HG02981 (cell line): Measurements from ENCODE around the gene P2RY2.
"Not testable (repeated sequence)": the region's sequence is repeated elsewhere in the genome, so short reads cannot be mapped to it uniquely, and the experiment has no call there.

ENCODE experiments used
- ATAC-seq: cut with Tn5 transposase; IDR thresholded peaks from one replicate; pipeline ENCODE4 v1.9.1; 2021; ENCODE audit warnings: mild to moderate bottlenecking, moderate library complexity; ENCODE audit not compliant: unreplicated experiment

Gene P2RY2

GRCh38 chr11:73187854-73188253 is 30.2 kb upstream of the P2RY2 start:
- ATAC-seq = no peak

DNA sequence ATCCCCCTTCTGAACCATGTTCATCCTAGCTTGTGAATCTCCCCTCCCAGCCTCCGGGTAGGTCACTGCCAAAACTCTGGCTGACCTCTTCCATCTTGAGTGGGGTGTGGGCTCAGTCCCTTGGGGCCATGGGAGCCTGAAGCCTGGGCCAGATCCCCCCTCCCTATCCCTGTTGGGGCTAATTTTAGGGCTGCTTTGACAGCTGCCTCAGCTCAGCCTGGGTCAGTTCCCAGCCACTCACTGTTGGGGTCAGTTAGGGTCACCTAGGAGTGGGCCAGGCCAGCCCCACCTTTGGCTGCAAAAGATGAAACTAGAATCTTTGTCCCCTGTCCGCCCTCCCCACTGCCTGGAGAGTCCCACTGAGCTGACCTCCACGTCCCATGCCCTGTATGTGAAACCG is 29.8 kb upstream of the P2RY2 start:
- no peak for ATAC-seq

DNA sequence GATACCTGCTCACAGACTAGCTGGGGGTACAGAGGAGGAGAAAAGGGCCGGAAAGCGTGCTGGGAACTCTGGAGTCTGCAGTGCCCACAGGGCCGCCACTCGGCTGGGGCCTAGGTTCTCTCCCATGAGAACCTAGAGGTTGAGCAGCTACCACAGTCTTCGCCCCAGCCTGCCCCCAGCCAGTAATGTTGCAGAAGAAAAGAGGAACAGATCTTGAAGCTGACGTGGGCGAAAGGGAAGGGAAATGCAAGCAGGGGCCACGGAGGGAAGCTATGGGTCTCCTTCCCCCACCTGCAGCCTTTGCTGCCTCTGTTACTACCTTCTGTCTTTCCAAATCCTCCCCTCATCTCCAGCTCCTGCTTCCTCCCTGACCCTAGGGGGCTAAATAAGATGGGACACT is 28.8 kb upstream of the P2RY2 start:
- no peak for ATAC-seq

- no peak for ATAC-seq
Measured at GRCh38 chr11:73189723-73190556, 28.1 kb upstream of the P2RY2 start.

DNA sequence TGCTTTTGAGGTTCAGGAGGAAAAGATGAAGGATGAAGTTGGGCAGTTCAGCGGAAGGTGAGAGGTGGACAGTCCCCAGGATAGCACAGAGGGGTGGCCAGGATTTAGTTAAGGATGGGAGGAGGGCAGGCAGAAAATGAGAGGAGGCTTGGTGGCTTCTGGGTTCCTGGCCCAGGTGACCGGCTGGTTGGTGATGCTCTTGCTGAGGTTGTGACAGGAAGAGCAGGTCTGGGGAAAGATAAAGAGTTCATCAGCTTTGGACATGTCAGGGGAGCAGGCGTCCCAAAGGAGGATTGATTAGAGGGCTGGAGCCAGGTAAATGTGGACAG is 27.6 kb upstream of the P2RY2 start:
- ATAC-seq = no peak

DNA sequence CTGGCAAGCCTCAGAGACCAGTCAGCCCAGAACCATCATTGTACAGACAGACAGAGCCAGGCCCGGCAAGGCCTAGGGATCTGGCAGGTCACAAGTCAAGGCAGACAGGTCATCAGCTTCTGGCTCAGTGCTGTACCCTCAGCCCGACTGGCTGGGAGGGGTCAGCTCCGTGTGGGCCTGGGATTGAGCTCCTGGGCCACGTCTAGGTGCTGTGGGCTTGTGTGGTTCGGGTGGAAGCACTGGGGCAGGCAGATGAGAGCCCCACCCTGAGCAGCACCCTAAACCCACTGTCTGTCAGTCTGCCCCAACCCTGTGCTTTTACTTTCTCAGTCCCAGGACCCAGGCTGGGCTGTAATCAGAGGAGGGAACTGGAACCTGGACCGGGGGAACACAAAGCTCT is 26.9 kb upstream of the P2RY2 start:
- ATAC-seq = no peak

- no peak for ATAC-seq
Measured at GRCh38 chr11:73192272-73192671, 25.8 kb upstream of the P2RY2 start.

GRCh38 chr11:73193251-73194033 is 24.6 kb upstream of the P2RY2 start:
- peak; percentile 57 for ATAC-seq

DNA sequence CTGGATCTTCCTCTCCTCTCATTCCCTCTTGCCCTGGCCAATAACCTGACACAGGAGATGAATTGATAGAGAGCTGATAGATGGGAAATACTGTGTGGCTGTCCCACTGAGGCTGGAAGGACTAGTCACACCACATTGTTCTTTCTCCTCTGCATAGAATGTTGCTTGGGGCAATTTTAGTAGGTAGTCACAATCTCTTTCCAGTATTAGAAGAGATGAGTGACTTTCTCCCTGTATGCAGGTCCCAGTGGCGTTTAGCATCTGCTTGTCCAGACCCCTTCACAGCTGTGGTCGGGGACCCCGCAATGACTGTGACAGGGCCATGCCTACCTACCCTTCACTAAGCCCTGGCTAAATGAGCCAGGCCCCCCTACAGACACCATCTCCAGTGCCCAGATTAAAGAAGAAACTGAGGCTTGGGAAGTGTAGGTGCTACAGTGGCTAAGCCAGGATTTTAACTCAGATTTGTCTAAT is 24.0 kb upstream of the P2RY2 start:
- no peak for ATAC-seq

DNA sequence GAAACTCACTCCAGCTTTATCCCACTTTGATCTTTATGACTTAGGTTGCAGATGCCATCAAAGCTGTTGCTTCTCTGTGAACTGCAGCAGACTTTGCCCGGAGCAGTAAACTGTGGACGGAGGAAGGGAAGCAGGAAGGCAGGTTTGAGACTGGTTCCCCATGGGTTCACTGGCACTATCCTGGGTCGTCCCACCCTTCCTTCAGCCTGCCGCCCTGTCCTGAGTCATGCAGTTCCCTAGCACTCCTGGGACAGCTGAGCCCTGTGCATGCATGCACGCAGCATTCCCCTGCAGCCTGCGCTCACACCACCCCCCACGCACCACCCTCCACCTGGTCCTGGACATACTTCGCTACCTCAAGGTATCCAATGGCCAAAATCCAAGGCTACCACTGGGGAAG is 23.5 kb upstream of the P2RY2 start:
- no peak for ATAC-seq

DNA sequence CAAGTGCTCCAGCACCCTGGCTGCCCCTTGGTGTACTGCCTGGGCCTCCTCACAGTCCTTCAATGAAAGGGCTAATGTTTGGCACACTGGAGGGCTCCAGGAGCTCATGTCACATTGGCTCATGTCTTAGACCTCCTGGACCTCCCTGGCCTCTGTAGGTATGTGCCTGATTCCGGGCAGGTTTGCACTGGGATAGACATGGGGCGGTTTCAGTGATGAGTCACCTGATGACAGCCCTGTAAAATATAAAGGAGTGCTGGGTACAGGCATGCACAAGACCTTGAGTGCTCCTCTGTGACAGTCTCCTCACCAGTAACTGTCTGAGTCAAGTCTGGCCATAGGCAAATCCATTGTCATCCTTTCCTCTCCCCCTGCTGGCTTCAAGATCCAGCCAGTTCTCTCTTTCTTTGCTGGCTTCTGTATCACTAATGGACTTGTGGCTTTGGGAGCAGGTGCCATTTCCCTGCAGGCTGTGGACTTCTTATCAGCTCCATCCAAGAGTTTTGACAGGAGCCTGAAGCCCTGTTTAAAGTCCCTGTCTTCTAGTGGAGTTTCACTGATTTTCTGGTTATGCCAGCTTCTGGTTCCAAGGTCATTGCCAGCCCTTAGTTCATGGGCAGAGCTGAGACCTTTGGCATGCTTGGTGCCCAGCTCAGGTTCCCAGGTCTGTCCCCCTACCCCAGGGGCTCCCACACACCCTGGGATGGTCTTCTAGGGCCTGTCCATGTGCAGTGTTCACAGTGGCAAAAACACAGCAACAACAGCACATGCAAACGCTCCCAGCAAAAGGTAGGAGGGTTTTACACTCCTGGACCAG is 22.7 kb upstream of the P2RY2 start:
- ATAC-seq = no peak

DNA sequence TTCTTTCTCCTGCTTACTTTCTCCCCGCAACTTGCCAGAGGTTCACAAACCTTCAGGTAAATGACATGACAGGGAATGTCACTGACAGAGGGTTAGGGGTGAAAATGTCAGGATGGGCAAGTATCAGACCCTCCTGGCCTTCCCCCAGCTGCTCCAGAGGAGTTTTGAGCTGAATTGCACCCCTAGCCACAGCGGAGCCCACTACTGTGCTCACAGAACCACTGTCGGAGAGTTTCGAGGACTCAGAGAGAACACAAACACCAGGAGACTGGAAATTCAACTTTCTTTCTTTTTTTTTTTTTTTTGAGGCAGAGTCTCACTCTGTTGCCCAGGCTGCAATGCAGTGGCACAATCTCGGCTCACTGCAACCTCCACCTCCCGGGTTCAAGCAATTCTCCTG is 21.5 kb upstream of the P2RY2 start:
- no peak for ATAC-seq

DNA sequence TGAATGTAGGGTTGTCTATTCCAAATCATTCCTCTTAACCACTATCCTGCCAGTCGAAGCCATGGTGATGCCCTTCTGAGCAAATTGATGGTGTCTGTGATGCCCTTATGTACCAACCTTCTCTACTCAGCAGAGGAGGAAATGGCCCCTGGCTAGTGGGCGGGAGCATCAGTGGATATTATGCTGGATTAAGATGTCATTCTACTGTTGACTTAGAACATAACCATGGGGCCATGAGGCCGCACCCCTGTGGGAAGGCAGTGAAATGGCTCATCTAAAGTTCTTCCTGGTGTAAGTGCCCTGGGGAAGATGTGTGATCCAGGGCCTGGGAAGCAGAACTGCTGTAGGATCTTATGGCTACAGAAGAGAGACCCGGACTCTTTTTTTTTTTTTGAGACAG is 20.7 kb upstream of the P2RY2 start:
- ATAC-seq = no peak

DNA sequence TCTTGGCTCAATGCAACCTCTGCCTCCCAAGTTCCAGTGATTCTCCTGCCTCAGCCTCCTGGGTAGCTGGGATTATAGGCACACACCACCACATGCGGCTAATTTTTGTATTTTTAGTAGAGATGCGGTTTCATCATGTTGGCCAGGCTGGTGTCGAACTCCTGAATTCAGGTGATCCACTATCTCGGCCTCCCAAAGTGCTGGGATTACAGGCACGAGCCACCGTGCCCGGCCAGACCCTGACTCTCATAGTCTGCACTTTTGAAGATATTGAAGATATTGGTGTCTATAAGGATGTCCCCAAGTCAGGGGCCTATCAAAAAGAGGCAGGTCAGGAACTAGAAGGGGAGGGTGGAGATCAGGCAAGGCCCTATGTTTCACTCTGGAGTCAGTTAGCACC is 20.3 kb upstream of the P2RY2 start:
- not testable (repeated sequence) for ATAC-seq

GRCh38 chr11:73198677-73199076 is 19.4 kb upstream of the P2RY2 start:
- no peak for ATAC-seq

GRCh38 chr11:73199446-73199845 is 18.6 kb upstream of the P2RY2 start:
- ATAC-seq = no peak

- ATAC-seq = no peak
Measured at GRCh38 chr11:73200256-73200655, 17.8 kb upstream of the P2RY2 start.

GRCh38 chr11:73201249-73201648 is 16.8 kb upstream of the P2RY2 start:
- ATAC-seq = no peak

GRCh38 chr11:73201888-73202780 is 15.9 kb upstream of the P2RY2 start:
- no peak for ATAC-seq

- ATAC-seq = no peak
Measured at GRCh38 chr11:73203322-73203721, 14.8 kb upstream of the P2RY2 start.
